NOMO-1 (cell line): ENCODE measurements around the gene ARHGAP42.
"Not testable (repeated sequence)": the region's sequence is repeated elsewhere in the genome, so short reads cannot be mapped to it uniquely, and the experiment has no call there.

Experiments
- DNase-seq, 2 experiments: peaks; one replicate each; lab custom pipeline; 2025; ENCODE audit not compliant: unreplicated experiment in 2 of 2; lab: John Stamatoyannopoulos, UW

ARHGAP42 gene

GRCh38 chr11:100716838-100717237, 29.8 kb downstream of the ARHGAP42 start:
- DNase-seq, result no peak

GRCh38 chr11:100719362-100719761, 32.3 kb downstream of the ARHGAP42 start:
- no peak for DNase-seq

- DNase-seq, result no peak
These were observed 32.7 kb downstream of the ARHGAP42 start for GRCh38 chr11:100719809-100720221.

GRCh38 chr11:100726680-100727079, 39.6 kb downstream of the ARHGAP42 start:
- DNase-seq, result no peak

GRCh38 chr11:100727410-100727809, 40.3 kb downstream of the ARHGAP42 start:
- no peak for DNase-seq

GRCh38 chr11:100730266-100730665, 43.2 kb downstream of the ARHGAP42 start:
- no peak for DNase-seq

- no peak for DNase-seq
These were observed 44.4 kb downstream of the ARHGAP42 start for GRCh38 chr11:100731471-100731870.

- DNase-seq, result no peak
These were observed 45.9 kb downstream of the ARHGAP42 start for GRCh38 chr11:100732949-100733348.

GRCh38 chr11:100734743-100735527, 47.8 kb downstream of the ARHGAP42 start:
- no peak for DNase-seq

- no peak for DNase-seq
These were observed 49.0 kb downstream of the ARHGAP42 start for GRCh38 chr11:100735949-100736675.

GRCh38 chr11:100738701-100739270, 51.7 kb downstream of the ARHGAP42 start:
- DNase-seq, result no peak

- no peak for DNase-seq
These were observed 52.6 kb downstream of the ARHGAP42 start for GRCh38 chr11:100739666-100740065.

- no peak for DNase-seq
These were observed 53.4 kb downstream of the ARHGAP42 start for GRCh38 chr11:100740440-100740839.

- peak; percentile 69 to 91 for DNase-seq
These were observed 55.0 kb downstream of the ARHGAP42 start for GRCh38 chr11:100741866-100742625.

- no peak for DNase-seq
These were observed 59.4 kb downstream of the ARHGAP42 start for GRCh38 chr11:100746448-100746847.

- DNase-seq, result no peak
These were observed 61.1 kb downstream of the ARHGAP42 start for GRCh38 chr11:100748153-100748552.

GRCh38 chr11:100749887-100750565, 62.9 kb downstream of the ARHGAP42 start:
- DNase-seq, result not testable (repeated sequence)

GRCh38 chr11:100750566-100750891, 63.4 kb downstream of the ARHGAP42 start:
- DNase-seq, result not testable (repeated sequence)

GRCh38 chr11:100752371-100753171, 65.5 kb downstream of the ARHGAP42 start:
- DNase-seq, result no peak

GRCh38 chr11:100753172-100753543, 66.1 kb downstream of the ARHGAP42 start:
- no peak for DNase-seq
